DND-41 (cell line): Measurements from ENCODE around the gene IRX5.

Experiments used
- ATAC-seq: fragments of 200-7000 bp; cut with Tn5 transposase; 3 replicates; pipeline ENCODE4 v1.9.1; 2021; ENCODE audit warnings: low read depth; ENCODE audit not compliant: insufficient read depth
- DNase-seq: peaks from one replicate; pipeline ENCODE4 v3.0.0-alpha.2; 2020
- H2AFZ ChIP-seq: 2 replicates; pipeline ENCODE4 v1.6.0; 2012; ENCODE audit warnings: low read depth, low read length
- H3K27ac ChIP-seq: 2 replicates; pipeline ENCODE4 v1.5.1; 2012; ENCODE audit warnings: low read length, inconsistent platforms
- H3K27me3 ChIP-seq: fragments of 200-600 bp; sonication (generic); 2 replicates; pipeline ENCODE4 v1.6.0; 2012; ENCODE audit warnings: low read length, mild to moderate bottlenecking, inconsistent platforms; ENCODE audit not compliant: insufficient read depth, poor library complexity
- H3K36me3 ChIP-seq: 2 replicates; pipeline ENCODE4 v1.5.1; 2012; ENCODE audit warnings: low read length, inconsistent platforms; ENCODE audit not compliant: insufficient read depth
- H3K4me1 ChIP-seq: 2 replicates; pipeline ENCODE4 v1.5.1; 2012; ENCODE audit warnings: mild to moderate bottlenecking, low read length; ENCODE audit not compliant: insufficient read depth
- H3K4me2 ChIP-seq: 2 replicates; pipeline ENCODE4 v1.6.0; 2012; ENCODE audit warnings: mild to moderate bottlenecking, moderate library complexity, low read length, inconsistent platforms; ENCODE audit not compliant: insufficient read depth
- H3K4me3 ChIP-seq, 2 experiments: fragments of 200-600 bp in 1 of 2; shearing (Covaris generic) in 1 of 2; 2 replicates each; pipeline ENCODE4 v1.5.1; 2012 to 2016; ENCODE audit warnings: inconsistent platforms in 2 of 2, low read length in 2 of 2, mild to moderate bottlenecking in 2 of 2, low read depth in 1 of 2, moderate library complexity in 1 of 2
- H3K79me2 ChIP-seq: 2 replicates; pipeline ENCODE4 v1.6.0; 2012; ENCODE audit warnings: low read length, inconsistent platforms; ENCODE audit not compliant: insufficient read depth
- H3K9ac ChIP-seq: 2 replicates; pipeline ENCODE4 v1.6.0; 2012; ENCODE audit warnings: low read depth, mild to moderate bottlenecking, inconsistent platforms, low read length, moderate library complexity
- H3K9me3 ChIP-seq: 2 replicates; pipeline ENCODE4 v1.5.1; 2012; ENCODE audit warnings: low read length, moderate library complexity, mild to moderate bottlenecking, inconsistent platforms; ENCODE audit not compliant: insufficient read depth, severe bottlenecking
- H4K20me1 ChIP-seq: 2 replicates; pipeline ENCODE4 v1.6.0; 2012; ENCODE audit warnings: low read length; ENCODE audit not compliant: insufficient read depth
- EZH2 ChIP-seq: IDR thresholded peaks from 3 replicates; pipeline ENCODE4 v1.6.1; 2012; ENCODE audit warnings: borderline replicate concordance, low read depth, mild to moderate bottlenecking, moderate library complexity, low read length, inconsistent platforms; ENCODE audit not compliant: severe bottlenecking
- TF ChIP-seq, protein P1 (sequence below): IDR thresholded peaks from 2 replicates; pipeline ENCODE4 v1.5.1; 2012; ENCODE audit warnings: borderline replicate concordance, low read length, moderate library complexity, mild to moderate bottlenecking; ENCODE audit not compliant: poor library complexity, severe bottlenecking; ENCODE audit errors: extremely low read depth

The IRX5 gene

DNA sequence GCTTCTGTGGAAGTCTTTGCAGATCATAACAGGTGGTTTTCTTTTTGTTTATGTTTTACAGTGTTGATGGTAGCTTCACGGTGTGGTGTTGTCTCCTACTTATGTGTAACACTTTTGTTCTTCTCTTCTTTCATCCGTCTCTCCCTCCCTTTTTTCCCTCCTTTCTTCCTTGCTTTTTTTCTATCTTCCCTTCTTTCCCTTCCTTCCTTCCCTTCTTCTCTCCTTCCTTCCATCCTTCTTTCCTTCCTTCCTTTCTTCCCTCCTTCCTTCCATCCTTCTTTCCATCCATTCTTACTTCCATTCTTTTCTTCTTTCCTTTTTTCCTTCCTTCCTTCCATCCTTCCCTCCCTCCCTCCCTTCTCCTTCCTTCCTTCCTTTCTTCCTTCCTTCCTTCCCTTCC is 31.4 kb downstream of the IRX5 start:
- H3K79me2 ChIP-seq, result no peaks in the 10 kb centered on the region

GRCh38 chr16:54964239-54964638 is 33.6 kb downstream of the IRX5 start:
- no peaks in the 10 kb centered on the region for H3K36me3 ChIP-seq
- no peak overlapping the region for H3K27ac ChIP-seq
- H3K27me3 ChIP-seq, result no peaks in the 10 kb centered on the region
- no peaks in the 10 kb centered on the region for H4K20me1 ChIP-seq
- no peaks in the 10 kb centered on the region for H3K9me3 ChIP-seq
- no peak for ATAC-seq
- H3K79me2 ChIP-seq, result no peaks in the 10 kb centered on the region
- H3K4me2 ChIP-seq, result no peak overlapping the region
- no peak overlapping the region for H3K4me3 ChIP-seq
- no peak for DNase-seq
- H3K9ac ChIP-seq, result no peak overlapping the region
- no peaks in the 10 kb centered on the region for H3K4me1 ChIP-seq
- no peak overlapping the region for H2AFZ ChIP-seq
- TF ChIP-seq, protein P1, sequence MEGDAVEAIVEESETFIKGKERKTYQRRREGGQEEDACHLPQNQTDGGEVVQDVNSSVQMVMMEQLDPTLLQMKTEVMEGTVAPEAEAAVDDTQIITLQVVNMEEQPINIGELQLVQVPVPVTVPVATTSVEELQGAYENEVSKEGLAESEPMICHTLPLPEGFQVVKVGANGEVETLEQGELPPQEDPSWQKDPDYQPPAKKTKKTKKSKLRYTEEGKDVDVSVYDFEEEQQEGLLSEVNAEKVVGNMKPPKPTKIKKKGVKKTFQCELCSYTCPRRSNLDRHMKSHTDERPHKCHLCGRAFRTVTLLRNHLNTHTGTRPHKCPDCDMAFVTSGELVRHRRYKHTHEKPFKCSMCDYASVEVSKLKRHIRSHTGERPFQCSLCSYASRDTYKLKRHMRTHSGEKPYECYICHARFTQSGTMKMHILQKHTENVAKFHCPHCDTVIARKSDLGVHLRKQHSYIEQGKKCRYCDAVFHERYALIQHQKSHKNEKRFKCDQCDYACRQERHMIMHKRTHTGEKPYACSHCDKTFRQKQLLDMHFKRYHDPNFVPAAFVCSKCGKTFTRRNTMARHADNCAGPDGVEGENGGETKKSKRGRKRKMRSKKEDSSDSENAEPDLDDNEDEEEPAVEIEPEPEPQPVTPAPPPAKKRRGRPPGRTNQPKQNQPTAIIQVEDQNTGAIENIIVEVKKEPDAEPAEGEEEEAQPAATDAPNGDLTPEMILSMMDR, result no peak
- no peak for TF ChIP-seq EZH2

More for the DNA sequence above, 31.4 kb downstream of the IRX5 start:
- Histone ChIP-seq H3K27ac (no peak overlapping the region), H3K4me2 (no peak overlapping the region), H3K9me3 (no peaks in the 10 kb centered on the region), H3K4me3 (no peak overlapping the region), H3K4me1 (no peaks in the 10 kb centered on the region), H4K20me1 (no peaks in the 10 kb centered on the region), H2AFZ (no peak overlapping the region), H3K27me3 (no peaks in the 10 kb centered on the region), H3K36me3 (no peaks in the 10 kb centered on the region), H3K9ac (no peak overlapping the region)
- no peak for ATAC-seq
- no peak for DNase-seq
- TF ChIP-seq, protein P1, result no peak
- TF ChIP-seq EZH2, result no peak

DNA sequence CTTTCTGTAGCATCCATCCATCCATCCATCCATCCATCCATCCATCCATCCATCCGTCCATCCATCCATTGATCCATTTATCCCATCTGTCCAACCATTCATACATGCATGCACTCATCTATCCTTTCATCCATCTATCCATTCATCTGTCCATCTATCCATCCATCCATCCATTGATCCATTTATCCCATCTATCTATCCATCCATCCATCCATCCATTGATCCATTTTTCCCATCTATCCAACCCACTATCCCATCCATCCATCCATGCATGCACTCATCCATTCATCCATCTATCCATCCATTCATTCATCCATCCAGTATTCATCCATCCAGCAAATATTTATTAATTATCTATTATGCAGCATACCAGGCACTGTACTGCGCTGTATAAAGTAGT is 34.8 kb downstream of the IRX5 start:
- Histone ChIP-seq H3K27me3 (no peaks in the 10 kb centered on the region), H3K79me2 (no peaks in the 10 kb centered on the region), H4K20me1 (no peaks in the 10 kb centered on the region), H2AFZ (no peak overlapping the region), H3K9me3 (no peaks in the 10 kb centered on the region), H3K27ac (no peak overlapping the region), H3K4me1 (no peaks in the 10 kb centered on the region), H3K36me3 (no peaks in the 10 kb centered on the region), H3K4me2 (no peak overlapping the region), H3K4me3 (no peak overlapping the region), H3K9ac (no peak overlapping the region)
- no peak for ATAC-seq
- TF ChIP-seq, protein P1, result no peak
- TF ChIP-seq EZH2, result no peak
- no peak for DNase-seq

GRCh38 chr16:54968011-54968410 is 37.3 kb downstream of the IRX5 start:
- Histone ChIP-seq H3K27me3 (no peaks in the 10 kb centered on the region), H4K20me1 (no peaks in the 10 kb centered on the region), H3K9ac (no peak overlapping the region), H2AFZ (no peak overlapping the region), H3K36me3 (no peaks in the 10 kb centered on the region), H3K4me1 (no peaks in the 10 kb centered on the region), H3K4me2 (no peak overlapping the region), H3K79me2 (no peaks in the 10 kb centered on the region), H3K9me3 (no peaks in the 10 kb centered on the region), H3K27ac (no peak overlapping the region), H3K4me3 (no peak overlapping the region)
- TF ChIP-seq EZH2, result no peak
- TF ChIP-seq, protein P1, result no peak
- ATAC-seq (no peak), DNase-seq (no peak)
